ENCODE data around the gene DPYSL4.

DPYSL4 gene

DNA sequence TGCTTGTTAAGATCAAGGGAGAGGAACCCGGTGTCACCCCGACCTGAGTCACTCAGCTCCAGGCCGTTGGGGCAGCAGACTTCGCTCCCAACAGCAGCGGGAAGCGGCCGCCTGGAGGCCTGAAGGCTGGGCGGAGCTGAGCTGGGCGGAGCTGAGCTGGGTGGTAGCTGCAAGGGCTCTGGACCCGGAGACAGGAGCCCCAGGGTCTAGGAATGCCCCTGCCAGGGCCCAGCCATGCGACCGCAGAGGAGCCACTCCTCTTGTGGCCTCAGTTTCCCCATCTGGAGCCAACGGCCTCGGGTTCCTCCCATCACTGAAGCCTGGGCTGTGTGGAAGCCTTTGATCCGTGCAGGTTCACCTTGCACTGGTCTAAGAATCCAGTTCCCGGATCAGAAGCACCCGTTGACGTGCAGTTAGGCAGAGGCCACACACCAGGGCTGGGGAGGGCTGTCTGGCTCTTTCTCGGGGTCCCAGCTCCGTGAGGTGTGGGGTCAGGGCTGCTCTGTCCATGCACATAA is 21.9 kb upstream of the DPYSL4 start:
- DNase-seq = no peak

DNA sequence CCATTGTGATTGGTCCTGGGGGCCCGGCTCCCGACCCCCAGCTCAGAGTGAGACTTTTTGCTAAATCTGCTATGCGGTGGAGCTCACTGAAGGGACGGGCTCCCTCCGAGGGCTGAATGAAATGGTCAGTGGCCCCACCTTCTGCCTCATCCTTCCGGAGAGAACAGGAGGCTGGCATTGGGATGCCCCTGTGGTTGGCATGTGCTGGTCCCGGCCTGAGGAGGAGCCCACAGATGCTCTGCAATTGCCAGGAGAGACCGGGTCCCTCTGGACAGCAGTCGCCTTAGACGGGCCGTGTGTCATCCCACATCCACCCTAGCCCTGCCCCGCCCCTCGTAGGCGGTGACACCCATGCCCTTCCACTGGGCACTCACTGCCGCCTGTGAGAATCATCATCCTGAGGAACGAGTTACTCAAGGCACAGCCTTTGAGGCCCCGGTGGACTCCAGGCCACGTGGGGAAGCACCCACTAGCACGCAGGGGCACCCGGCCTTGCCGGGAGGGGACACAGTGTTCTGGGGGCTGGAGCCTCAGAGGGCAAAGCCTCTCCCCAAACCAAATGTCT is 21.2 kb upstream of the DPYSL4 start:
- no peak for DNase-seq

GRCh38 chr10:132166216-132166950 is 20.4 kb upstream of the DPYSL4 start:
- DNase-seq = no peak

DNA sequence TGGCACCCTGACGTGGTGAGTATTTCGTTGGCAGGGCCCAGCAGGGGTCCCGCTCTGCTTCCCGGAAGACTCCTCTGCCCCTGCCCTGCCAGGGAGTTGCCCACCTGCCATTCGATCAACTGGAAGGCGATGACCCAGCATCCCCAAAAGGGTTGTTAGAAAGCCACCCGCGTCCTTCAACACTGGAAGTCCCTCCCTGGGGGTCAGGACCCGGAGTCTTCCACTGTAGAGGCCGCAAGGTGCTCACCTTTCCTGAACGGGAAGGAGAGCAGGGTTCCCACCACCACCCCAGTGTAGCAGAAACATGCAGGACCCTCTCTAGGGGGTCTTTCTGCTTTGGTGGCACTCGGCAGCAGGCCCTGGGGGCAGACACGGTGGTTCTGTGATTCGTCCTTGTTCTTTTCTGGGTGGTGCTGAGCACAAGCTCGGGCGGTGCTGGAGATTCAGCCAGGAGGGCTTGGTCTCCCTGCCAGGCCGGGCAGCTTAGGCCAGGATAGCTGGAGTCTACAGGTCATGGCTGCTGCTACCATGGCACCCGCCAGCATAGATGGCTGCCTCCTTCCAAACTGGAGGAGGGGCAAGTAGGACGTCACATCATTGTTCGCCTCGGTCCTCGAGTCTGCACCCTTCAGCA is 19.6 kb upstream of the DPYSL4 start:
- no peak for DNase-seq

GRCh38 chr10:132167976-132168375 is 18.8 kb upstream of the DPYSL4 start:
- DNase-seq = no peak

- no peak for DNase-seq
Observed at GRCh38 chr10:132168571-132169030, 18.1 kb upstream of the DPYSL4 start.

DNA sequence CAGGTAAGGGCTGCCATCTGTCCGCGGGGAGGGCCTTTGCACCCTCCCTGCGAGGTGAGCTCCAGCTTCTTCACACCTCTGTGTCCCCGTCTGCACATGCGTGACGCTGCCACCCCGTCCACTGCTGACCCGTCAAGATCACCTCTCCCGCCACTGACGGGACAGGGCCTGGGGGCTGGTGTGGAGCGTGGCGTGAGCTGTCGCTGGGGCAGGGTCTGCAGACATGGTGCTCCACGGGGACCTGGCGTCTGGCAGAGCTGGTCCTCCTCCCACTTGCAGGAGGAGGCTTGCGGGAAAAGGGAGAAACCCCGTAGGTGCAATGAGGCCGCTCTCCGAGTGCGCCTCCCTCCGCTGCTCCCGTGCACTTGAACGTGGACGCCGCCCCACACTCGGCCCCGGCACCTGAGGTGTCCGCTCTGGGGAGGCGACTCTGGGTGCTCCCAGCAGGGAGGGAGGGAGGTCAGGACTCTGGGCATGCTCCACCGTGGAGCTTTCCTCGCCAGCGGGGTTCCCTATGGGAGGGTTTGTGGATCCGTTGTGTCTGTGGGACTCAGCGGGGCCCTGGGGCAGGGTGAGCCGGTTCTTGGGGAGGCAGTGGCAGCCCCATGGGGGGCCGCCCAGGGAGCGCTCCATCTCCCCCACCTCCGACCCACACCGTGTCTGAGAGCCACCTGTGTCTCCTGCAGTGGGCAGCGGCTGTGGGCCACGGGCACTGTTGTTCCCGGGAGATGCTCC is 17.6 kb upstream of the DPYSL4 start:
- no peak for DNase-seq

DNA sequence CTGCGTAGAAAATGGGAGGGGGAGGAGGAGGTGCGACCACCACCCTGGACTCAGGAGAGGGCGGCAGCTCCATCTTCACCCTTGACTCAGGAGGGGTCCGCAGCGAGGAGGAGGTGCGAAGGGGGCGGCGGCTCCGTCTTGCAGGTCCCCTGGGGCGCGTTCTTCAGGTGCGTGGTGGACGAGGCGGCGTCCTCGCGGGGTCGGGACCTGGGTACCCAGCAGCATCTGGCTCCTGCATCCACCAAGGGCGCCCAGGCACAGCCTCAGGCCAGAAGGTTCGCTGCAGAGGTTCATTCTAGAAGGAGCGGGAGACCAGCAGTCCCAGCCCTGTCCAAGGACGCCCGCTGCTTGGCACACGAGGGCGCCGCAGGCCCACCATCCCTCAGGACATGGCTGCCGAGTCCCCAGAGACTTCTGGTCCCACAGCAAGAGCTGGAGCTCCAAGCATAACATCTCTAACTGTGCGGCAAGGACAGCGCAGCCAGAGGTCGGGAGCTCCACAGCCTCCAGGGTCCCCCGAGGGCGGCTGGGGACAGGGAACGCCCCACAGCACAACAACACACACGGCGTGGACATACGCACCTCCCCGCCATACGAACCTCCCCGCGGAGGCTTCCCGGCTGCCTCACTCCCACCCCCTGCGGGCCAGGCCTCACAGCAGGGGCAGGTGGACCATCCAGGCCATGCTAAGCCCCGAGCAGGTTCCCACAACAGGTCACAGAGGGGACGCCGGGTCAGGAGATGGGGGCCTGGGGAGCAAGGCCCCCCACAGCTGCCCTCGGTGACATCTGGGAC is 16.8 kb upstream of the DPYSL4 start:
- no peak for DNase-seq

DNA sequence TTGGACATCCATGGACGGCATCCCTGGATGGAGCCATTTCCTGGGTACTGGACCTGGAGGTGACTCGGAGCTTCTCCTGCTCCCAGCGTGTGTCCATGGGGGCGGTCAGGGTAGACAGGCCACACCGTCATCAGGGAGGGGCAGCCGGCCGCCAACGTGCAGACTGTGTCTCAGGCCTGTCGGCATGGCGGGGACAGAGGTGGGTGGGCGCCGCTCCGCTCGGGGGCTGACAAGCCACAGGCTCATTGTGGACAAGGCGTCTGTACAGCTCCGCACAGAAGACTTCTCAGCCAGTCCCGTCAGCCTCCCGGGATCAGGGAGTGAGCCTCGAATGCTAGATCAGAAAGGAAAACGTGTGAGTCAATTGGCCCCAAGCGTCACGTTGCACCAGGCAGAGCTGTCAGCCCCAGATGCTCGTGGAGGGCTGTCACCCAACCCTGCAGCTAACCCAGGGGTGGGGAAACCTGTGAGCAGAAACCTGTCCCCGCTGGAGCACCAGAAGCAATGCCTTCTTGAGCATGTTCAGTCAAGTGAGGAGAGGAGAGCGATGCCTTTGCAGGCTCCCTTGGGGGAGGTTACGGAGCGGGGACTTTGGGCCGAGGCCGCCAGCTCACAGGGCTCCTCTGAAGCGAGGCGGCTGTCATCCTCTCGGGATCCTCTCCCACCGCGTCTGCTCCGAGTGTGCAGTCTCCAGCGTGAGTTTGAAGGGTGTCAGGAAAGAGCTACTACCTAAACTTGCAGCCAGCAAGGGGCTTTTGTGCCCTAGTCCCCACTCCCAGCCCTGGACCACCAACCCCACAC is 16.0 kb upstream of the DPYSL4 start:
- no peak for DNase-seq

GRCh38 chr10:132172091-132173066 is 14.4 kb upstream of the DPYSL4 start:
- DNase-seq = no peak

DNA sequence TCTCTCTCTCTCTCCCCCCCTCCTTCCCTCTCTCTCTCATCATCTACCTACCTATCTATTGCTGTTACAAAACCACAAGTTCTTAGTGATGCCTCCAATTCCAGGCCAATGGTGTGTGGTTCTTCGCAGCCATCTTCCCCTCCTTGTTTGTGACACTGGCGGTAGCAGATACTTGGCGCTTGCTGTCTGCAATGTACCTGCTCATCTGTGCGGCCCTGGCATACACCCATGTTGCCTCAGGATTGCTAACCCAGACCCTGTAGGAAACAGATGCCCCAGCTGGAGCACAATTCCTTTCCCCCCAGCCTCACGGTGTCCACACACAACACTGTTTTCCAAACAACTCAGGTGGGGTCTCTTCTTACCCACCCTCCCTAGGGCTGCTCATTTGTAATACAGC is 13.6 kb upstream of the DPYSL4 start:
- DNase-seq = no peak

- no peak for DNase-seq
Observed at GRCh38 chr10:132174237-132174636, 12.5 kb upstream of the DPYSL4 start.

- DNase-seq = no peak
Observed at GRCh38 chr10:132175408-132175807, 11.3 kb upstream of the DPYSL4 start.

- no peak for DNase-seq
Observed at GRCh38 chr10:132175907-132176581, 10.7 kb upstream of the DPYSL4 start.

GRCh38 chr10:132176623-132177500 is 9.9 kb upstream of the DPYSL4 start:
- DNase-seq = no peak

- no peak for DNase-seq
Observed at GRCh38 chr10:132178046-132178445, 8.7 kb upstream of the DPYSL4 start.

DNA sequence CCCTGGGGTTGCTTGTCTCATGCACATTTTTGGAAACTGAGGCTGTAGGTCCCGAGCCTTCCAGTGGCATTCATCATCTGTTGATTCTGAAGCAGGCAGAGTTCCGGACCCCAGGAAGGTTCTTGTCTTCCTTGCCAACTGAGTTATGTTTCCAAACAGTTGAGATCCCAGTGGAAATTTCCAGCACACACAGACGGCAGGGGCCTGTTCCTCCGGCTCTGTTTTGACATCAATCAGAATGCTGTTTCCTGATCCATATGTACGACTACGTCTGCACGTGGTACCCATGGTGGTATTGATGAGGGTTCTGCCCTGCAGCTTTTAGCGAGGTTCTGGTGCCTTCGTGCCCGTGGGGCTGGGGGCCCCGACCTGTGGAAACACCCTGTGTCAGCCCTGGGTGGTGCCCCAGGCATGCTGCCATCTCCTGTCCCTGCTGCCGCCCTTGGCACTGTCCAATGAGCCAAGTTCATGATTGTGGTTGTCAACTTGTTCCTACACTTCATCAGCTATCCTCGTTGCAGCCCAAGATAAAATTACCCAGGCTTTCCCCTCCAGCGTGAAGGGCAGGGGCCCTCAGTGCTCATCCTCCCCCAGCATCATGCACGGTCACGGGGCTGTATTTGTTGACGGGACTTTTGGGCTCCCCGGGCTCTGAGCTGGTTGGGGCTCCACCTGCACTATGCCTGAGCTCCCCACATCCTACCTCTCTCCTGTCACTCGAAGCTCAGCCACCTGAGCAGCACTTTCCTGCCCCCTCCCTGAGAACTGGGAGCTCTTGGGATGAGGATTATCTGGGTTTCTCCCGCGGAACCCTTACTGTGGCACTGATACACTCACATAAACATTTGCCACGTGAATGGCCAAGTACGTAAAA is 7.8 kb upstream of the DPYSL4 start:
- DNase-seq = no peak
